HepG2 (cell line): ENCODE measurements around the gene GSTT2B. TPM values are rescaled to one million over a fixed set of nuclear protein-coding genes. Genes with fewer than 3 reads are reported as not detected.

Experiments used
- CREB1 ChIP-seq, 2 experiments: fragments of 450-650 bp in 1 of 2; IDR thresholded peaks; 2 replicates each; pipeline ENCODE4 v1.6.1; 2016 to 2017; ENCODE audit warnings: control low read depth in 1 of 2, mild to moderate bottlenecking in 1 of 2, missing compliant biosample characterization in 1 of 2, missing genetic modification characterization in 1 of 2
- EEA1 ChIP-seq: sonication (generic); formaldehyde crosslinking; IDR thresholded peaks from 2 replicates; pipeline ENCODE4 v1.5.1; 2020; ENCODE audit warnings: mild to moderate bottlenecking, missing genetic modification reagents, borderline replicate concordance
- HHEX ChIP-seq: IDR thresholded peaks from 2 replicates; pipeline ENCODE4 v1.6.1; 2016; ENCODE audit warnings: control low read depth
- SNAPC5 ChIP-seq: sonication (generic); formaldehyde crosslinking; IDR thresholded peaks from 2 replicates; pipeline ENCODE4 v1.8.1; 2023; ENCODE audit warnings: mild to moderate bottlenecking, missing genetic modification reagents, borderline replicate concordance
- SP5 ChIP-seq: IDR thresholded peaks from 2 replicates; pipeline ENCODE4 v1.6.1; 2016; ENCODE audit warnings: low read depth, borderline replicate concordance
- ZNF558 ChIP-seq: sonication (generic); formaldehyde crosslinking; IDR thresholded peaks from 2 replicates; pipeline ENCODE4 v1.9.0; 2022; ENCODE audit warnings: mild to moderate bottlenecking, missing genetic modification reagents, borderline replicate concordance
- polyA plus RNA-seq, 8 experiments: library from polyadenylated mRNA; depleted of rRNA in 3 of 8; stranded (reverse) in 7 of 8; unstranded in 1 of 8; fragments of >200 nt; fragmentation: Illumina TruSeq in 4 of 8; extraction: Trizol in 4 of 8; gene quantifications; 2 replicates each; pipeline versions ENCODE4 v1.2.1 to v1.2.3, GENCODE V29; 2011 to 2016; ENCODE audit warnings: low read depth in 4 of 8, missing spikeins in 1 of 8, mixed read lengths in 1 of 8; ENCODE audit not compliant: insufficient read depth in 1 of 8
- total RNA-seq, 5 experiments: library from RNA; depleted of rRNA; stranded (reverse); fragments of >200 nt; fragmentation: Illumina TruSeq; extraction: Trizol; gene quantifications; 2 replicates each; pipeline ENCODE4 v1.2.3, GENCODE V29; 2016; ENCODE audit warnings: low read depth in 1 of 5
- TF ChIP-seq, protein P1 (sequence below): sonication (generic); formaldehyde crosslinking; IDR thresholded peaks from 2 replicates; pipeline ENCODE4 v1.9.0; 2021; ENCODE audit warnings: mild to moderate bottlenecking, missing genetic modification reagents
- TF ChIP-seq, protein P2 (sequence below): sonication (generic); formaldehyde crosslinking; IDR thresholded peaks from 2 replicates; pipeline ENCODE4 v1.4.0; 2020; ENCODE audit warnings: mild to moderate bottlenecking, missing genetic modification reagents
- TF ChIP-seq, protein P3 (sequence below): sonication (generic); formaldehyde crosslinking; IDR thresholded peaks from 2 replicates; pipeline ENCODE4 v1.4.0; 2020; ENCODE audit warnings: mild to moderate bottlenecking, missing genetic modification reagents

The GSTT2B gene
- total and polyA plus RNA-seq, 2 of the 13 experiments (the other 11 are each of a cell fraction or from before 2014, with no cell fraction given) = 1.5 to 3.9 TPM

DNA sequence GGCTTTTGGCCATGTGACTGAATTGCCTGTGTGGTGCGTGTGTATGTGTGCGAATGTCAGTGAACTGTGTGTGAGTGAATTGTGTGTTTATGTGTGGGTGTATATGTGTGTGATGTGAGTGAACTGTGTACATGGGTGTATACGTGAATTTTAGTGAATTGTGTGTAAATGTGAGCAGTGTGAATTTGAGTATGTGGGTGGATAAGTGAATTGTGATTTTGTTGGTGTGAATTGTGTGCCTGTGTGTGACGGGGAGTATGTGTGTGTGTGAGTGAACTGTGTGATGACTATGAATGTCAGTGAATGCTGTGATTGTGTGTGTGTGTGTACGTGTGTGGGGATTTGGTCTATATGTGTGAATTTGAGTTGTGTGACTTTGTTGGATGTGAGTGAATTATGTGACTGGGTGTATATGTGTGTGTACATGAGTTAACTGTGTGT is 9.2 kb upstream of the GSTT2B start (continued):
- TF ChIP-seq, protein P1, sequence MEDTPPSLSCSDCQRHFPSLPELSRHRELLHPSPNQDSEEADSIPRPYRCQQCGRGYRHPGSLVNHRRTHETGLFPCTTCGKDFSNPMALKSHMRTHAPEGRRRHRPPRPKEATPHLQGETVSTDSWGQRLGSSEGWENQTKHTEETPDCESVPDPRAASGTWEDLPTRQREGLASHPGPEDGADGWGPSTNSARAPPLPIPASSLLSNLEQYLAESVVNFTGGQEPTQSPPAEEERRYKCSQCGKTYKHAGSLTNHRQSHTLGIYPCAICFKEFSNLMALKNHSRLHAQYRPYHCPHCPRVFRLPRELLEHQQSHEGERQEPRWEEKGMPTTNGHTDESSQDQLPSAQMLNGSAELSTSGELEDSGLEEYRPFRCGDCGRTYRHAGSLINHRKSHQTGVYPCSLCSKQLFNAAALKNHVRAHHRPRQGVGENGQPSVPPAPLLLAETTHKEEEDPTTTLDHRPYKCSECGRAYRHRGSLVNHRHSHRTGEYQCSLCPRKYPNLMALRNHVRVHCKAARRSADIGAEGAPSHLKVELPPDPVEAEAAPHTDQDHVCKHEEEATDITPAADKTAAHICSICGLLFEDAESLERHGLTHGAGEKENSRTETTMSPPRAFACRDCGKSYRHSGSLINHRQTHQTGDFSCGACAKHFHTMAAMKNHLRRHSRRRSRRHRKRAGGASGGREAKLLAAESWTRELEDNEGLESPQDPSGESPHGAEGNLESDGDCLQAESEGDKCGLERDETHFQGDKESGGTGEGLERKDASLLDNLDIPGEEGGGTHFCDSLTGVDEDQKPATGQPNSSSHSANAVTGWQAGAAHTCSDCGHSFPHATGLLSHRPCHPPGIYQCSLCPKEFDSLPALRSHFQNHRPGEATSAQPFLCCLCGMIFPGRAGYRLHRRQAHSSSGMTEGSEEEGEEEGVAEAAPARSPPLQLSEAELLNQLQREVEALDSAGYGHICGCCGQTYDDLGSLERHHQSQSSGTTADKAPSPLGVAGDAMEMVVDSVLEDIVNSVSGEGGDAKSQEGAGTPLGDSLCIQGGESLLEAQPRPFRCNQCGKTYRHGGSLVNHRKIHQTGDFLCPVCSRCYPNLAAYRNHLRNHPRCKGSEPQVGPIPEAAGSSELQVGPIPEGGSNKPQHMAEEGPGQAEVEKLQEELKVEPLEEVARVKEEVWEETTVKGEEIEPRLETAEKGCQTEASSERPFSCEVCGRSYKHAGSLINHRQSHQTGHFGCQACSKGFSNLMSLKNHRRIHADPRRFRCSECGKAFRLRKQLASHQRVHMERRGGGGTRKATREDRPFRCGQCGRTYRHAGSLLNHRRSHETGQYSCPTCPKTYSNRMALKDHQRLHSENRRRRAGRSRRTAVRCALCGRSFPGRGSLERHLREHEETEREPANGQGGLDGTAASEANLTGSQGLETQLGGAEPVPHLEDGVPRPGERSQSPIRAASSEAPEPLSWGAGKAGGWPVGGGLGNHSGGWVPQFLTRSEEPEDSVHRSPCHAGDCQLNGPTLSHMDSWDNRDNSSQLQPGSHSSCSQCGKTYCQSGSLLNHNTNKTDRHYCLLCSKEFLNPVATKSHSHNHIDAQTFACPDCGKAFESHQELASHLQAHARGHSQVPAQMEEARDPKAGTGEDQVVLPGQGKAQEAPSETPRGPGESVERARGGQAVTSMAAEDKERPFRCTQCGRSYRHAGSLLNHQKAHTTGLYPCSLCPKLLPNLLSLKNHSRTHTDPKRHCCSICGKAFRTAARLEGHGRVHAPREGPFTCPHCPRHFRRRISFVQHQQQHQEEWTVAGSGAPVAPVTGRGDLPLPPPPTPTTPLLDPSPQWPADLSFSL = 0 out of 2 replicates have a peak, but pooled peaks have one; percentile 37
- TF ChIP-seq EEA1 (CRISPR knock-in tag) (no peak), ZNF558 (CRISPR knock-in tag) (no peak), SNAPC5 (CRISPR knock-in tag) (no peak), CREB1 (IDR thresholded peaks at IDR 0.05) (peak; percentile 19; the same call in 1 of the 2 replicates), CREB1 (CRISPR knock-in tag; IDR thresholded peaks at IDR 0.05) (no peak), SP5 (CRISPR knock-in tag) (no peak), HHEX (CRISPR knock-in tag) (no peak)
- TF ChIP-seq, protein P2, sequence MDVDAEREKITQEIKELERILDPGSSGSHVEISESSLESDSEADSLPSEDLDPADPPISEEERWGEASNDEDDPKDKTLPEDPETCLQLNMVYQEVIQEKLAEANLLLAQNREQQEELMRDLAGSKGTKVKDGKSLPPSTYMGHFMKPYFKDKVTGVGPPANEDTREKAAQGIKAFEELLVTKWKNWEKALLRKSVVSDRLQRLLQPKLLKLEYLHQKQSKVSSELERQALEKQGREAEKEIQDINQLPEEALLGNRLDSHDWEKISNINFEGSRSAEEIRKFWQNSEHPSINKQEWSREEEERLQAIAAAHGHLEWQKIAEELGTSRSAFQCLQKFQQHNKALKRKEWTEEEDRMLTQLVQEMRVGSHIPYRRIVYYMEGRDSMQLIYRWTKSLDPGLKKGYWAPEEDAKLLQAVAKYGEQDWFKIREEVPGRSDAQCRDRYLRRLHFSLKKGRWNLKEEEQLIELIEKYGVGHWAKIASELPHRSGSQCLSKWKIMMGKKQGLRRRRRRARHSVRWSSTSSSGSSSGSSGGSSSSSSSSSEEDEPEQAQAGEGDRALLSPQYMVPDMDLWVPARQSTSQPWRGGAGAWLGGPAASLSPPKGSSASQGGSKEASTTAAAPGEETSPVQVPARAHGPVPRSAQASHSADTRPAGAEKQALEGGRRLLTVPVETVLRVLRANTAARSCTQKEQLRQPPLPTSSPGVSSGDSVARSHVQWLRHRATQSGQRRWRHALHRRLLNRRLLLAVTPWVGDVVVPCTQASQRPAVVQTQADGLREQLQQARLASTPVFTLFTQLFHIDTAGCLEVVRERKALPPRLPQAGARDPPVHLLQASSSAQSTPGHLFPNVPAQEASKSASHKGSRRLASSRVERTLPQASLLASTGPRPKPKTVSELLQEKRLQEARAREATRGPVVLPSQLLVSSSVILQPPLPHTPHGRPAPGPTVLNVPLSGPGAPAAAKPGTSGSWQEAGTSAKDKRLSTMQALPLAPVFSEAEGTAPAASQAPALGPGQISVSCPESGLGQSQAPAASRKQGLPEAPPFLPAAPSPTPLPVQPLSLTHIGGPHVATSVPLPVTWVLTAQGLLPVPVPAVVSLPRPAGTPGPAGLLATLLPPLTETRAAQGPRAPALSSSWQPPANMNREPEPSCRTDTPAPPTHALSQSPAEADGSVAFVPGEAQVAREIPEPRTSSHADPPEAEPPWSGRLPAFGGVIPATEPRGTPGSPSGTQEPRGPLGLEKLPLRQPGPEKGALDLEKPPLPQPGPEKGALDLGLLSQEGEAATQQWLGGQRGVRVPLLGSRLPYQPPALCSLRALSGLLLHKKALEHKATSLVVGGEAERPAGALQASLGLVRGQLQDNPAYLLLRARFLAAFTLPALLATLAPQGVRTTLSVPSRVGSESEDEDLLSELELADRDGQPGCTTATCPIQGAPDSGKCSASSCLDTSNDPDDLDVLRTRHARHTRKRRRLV (CRISPR knock-in tag) = no peak
- TF ChIP-seq, protein P3, sequence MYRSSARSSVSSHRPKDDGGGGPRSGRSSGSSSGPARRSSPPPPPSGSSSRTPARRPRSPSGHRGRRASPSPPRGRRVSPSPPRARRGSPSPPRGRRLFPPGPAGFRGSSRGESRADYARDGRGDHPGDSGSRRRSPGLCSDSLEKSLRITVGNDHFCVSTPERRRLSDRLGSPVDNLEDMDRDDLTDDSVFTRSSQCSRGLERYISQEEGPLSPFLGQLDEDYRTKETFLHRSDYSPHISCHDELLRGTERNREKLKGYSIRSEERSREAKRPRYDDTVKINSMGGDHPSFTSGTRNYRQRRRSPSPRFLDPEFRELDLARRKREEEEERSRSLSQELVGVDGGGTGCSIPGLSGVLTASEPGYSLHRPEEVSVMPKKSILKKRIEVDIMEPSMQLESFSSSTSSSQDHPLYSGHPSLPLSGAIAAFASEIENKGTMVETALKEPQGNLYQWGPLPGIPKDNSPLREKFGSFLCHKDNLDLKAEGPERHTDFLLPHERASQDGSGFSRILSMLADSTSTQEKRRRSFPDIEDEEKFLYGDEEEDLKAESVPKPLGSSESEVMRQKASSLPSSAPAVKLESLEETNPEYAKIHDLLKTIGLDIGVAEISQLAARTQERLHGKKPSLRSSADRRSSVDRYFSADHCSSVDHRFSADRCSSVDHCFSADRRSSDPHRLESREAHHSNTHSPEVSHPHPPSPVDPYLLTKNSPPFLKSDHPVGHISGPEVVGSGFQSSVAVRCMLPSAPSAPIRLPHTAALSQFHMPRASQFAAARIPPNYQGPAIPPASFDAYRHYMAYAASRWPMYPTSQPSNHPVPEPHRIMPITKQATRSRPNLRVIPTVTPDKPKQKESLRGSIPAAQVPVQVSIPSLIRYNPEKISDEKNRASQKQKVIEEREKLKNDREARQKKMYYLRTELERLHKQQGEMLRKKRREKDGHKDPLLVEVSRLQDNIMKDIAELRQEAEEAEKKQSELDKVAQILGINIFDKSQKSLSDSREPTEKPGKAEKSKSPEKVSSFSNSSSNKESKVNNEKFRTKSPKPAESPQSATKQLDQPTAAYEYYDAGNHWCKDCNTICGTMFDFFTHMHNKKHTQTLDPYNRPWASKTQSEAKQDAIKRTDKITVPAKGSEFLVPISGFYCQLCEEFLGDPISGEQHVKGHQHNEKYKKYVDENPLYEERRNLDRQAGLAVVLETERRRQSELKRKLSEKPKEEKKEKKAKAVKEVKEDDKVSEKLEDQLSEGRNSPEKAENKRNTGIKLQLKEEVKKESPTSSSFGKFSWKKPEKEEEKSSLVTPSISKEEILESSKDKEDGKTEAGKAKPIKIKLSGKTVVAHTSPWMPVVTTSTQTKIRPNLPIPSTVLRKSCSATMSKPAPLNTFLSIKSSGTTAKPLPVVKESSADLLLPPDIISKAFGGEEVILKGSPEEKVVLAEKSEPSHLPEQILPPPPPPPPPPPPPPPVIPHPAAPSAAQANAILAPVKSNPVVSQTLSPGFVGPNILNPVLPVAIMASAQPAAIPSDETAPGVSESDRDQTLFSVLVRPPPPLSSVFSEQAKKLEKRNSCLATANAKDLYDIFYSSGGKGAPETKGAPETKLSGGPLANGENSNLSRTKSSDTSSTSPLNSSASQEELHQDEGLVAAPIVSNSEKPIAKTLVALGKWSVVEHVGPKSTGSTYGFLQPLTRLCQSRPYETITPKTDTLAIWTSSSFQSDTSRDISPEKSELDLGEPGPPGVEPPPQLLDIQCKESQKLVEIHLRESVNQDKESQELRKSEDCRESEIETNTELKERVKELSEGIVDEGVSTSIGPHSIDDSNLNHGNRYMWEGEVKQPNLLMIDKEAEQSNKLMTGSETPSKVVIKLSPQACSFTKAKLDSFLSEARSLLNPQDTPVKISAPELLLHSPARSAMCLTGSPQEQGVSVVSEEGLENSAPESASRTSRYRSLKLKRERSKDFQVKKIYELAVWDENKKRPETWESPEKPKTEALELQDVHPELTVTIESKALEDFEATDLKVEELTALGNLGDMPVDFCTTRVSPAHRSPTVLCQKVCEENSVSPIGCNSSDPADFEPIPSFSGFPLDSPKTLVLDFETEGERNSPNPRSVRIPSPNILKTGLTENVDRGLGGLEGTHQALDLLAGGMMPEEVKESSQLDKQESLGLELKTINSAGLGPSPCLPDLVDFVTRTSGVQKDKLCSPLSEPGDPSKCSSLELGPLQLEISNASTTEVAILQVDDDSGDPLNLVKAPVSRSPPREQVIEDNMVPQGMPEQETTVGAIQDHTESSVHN (CRISPR knock-in tag) = no peak
